Osteoblast (primary cell): Measurements from ENCODE around the gene FRMD4A. TPM values are rescaled to one million over a fixed set of nuclear protein-coding genes. Genes with fewer than 3 reads are reported as not detected.
"Not testable (repeated sequence)": the region's sequence is repeated elsewhere in the genome, so short reads cannot be mapped to it uniquely, and the experiment has no call there.

Experiments
- DNase-seq: peaks from one replicate; pipeline ENCODE4 v3.0.0; 2011; ENCODE audit warnings: low spot score, mixed read lengths; ENCODE audit not compliant: insufficient read length; ENCODE audit errors: missing footprints
- H2AFZ ChIP-seq: 2 replicates; pipeline ENCODE4 v1.6.0; 2011; ENCODE audit warnings: mild to moderate bottlenecking, low read length
- H3K27ac ChIP-seq: 2 replicates; pipeline ENCODE4 v1.5.1; 2011; ENCODE audit warnings: mild to moderate bottlenecking, low read depth, low read length, moderate library complexity
- H3K27me3 ChIP-seq: 2 replicates; pipeline ENCODE4 v1.6.0; 2012; ENCODE audit warnings: mild to moderate bottlenecking, control low read depth, inconsistent platforms, low read length, moderate library complexity; ENCODE audit not compliant: insufficient read depth
- H3K36me3 ChIP-seq: 2 replicates; pipeline ENCODE4 v1.5.1; 2011; ENCODE audit warnings: mild to moderate bottlenecking, low read length, control low read depth, moderate library complexity; ENCODE audit not compliant: insufficient read depth
- H3K4me1 ChIP-seq: 2 replicates; pipeline ENCODE4 v1.5.1; 2011; ENCODE audit warnings: mild to moderate bottlenecking, low read length, control low read depth, moderate library complexity; ENCODE audit not compliant: insufficient read depth
- H3K4me2 ChIP-seq: 2 replicates; pipeline ENCODE4 v1.6.0; 2011; ENCODE audit warnings: mild to moderate bottlenecking, low read length; ENCODE audit not compliant: insufficient read depth
- H3K4me3 ChIP-seq: fragments of 200-600 bp; sonication (generic); 3 replicates; pipeline ENCODE4 v1.5.1; 2012; ENCODE audit warnings: mild to moderate bottlenecking, low read length, inconsistent platforms; ENCODE audit not compliant: insufficient read depth
- H3K79me2 ChIP-seq: 2 replicates; pipeline ENCODE4 v1.6.0; 2012; ENCODE audit warnings: mild to moderate bottlenecking, low read length, control low read depth, inconsistent platforms; ENCODE audit not compliant: insufficient read depth
- H3K9me3 ChIP-seq: 2 replicates; pipeline ENCODE4 v1.5.1; 2011; ENCODE audit warnings: low read depth, low read length, control low read depth
- H4K20me1 ChIP-seq: 2 replicates; pipeline ENCODE4 v1.6.0; 2012; ENCODE audit warnings: mild to moderate bottlenecking, low read length, control low read depth; ENCODE audit not compliant: insufficient read depth
- CTCF ChIP-seq: IDR thresholded peaks from 2 replicates; pipeline ENCODE4 v1.5.1; 2011; ENCODE audit warnings: mild to moderate bottlenecking, low read depth, low read length, moderate library complexity; ENCODE audit errors: extremely low read depth
- total RNA-seq: library from RNA; depleted of rRNA; stranded (reverse); fragments of >200 nt; gene quantifications from 2 replicates; pipeline ENCODE4 v1.2.3, GENCODE V29; 2012

FRMD4A gene
- total RNA-seq, 1 donor: 41.3 TPM

GRCh38 chr10:13831711-13832141 lies 499.0 kb downstream of the FRMD4A start:
- no peaks in the 10 kb centered on the region for H3K36me3 ChIP-seq
- no peaks in the 10 kb centered on the region for H3K9me3 ChIP-seq
- no peak for TF ChIP-seq CTCF
- H4K20me1 ChIP-seq: no peaks in the 10 kb centered on the region
- H3K79me2 ChIP-seq: peaks cover 43% of the 10 kb centered on the region
- no peak overlapping the region for H2AFZ ChIP-seq
- DNase-seq: no peak
- no peak overlapping the region for H3K4me2 ChIP-seq
- peaks cover 6% of the 10 kb centered on the region for H3K4me1 ChIP-seq
- no peak overlapping the region for H3K4me3 ChIP-seq
- H3K27me3 ChIP-seq: no peaks in the 10 kb centered on the region
- no peak overlapping the region for H3K27ac ChIP-seq

GRCh38 chr10:13830385-13830784 lies 500.3 kb downstream of the FRMD4A start:
- Histone ChIP-seq H4K20me1 (no peaks in the 10 kb centered on the region), H3K36me3 (no peaks in the 10 kb centered on the region), H2AFZ (no peak overlapping the region), H3K4me2 (no peak overlapping the region), H3K27me3 (no peaks in the 10 kb centered on the region), H3K27ac (no peak overlapping the region), H3K4me3 (no peak overlapping the region), H3K4me1 (peaks cover 6% of the 10 kb centered on the region), H3K79me2 (peaks cover 48% of the 10 kb centered on the region), H3K9me3 (no peaks in the 10 kb centered on the region)
- no peak for TF ChIP-seq CTCF
- DNase-seq: peak; percentile 73

GRCh38 chr10:13829790-13830189 lies 500.9 kb downstream of the FRMD4A start:
- H3K4me3 ChIP-seq: no peak overlapping the region
- H3K9me3 ChIP-seq: no peaks in the 10 kb centered on the region
- H4K20me1 ChIP-seq: no peaks in the 10 kb centered on the region
- no peak for TF ChIP-seq CTCF
- H3K4me1 ChIP-seq: peaks cover 6% of the 10 kb centered on the region
- H3K36me3 ChIP-seq: no peaks in the 10 kb centered on the region
- H3K79me2 ChIP-seq: peaks cover 47% of the 10 kb centered on the region
- no peak overlapping the region for H3K27ac ChIP-seq
- no peak for DNase-seq
- no peaks in the 10 kb centered on the region for H3K27me3 ChIP-seq
- no peak overlapping the region for H3K4me2 ChIP-seq
- H2AFZ ChIP-seq: no peak overlapping the region

- not testable (repeated sequence) for DNase-seq, H3K4me1 ChIP-seq, H3K27ac ChIP-seq, H3K36me3 ChIP-seq, H3K4me2 ChIP-seq, H3K4me3 ChIP-seq, H3K9me3 ChIP-seq, H4K20me1 ChIP-seq, H2AFZ ChIP-seq, H3K27me3 ChIP-seq
- H3K79me2 ChIP-seq: peaks cover 46% of the 10 kb centered on the region
Observed at GRCh38 chr10:13828284-13828683, 502.4 kb downstream of the FRMD4A start.
